Esophagus squamous epithelium (tissue), 4 donors: Measurements from ENCODE around the gene TMEM87B.

ENCODE experiments used
- POLR2A ChIP-seq, 4 donors: fragments of 450-650 bp; IDR thresholded peaks; one replicate each; pipeline ENCODE4 v1.6.1; 2017; ENCODE audit warnings: antibody characterized with exemption in 4 of 4, mild to moderate bottlenecking in 4 of 4, moderate library complexity in 3 of 4
- TF ChIP-seq, protein P1 (sequence below), 6 experiments: fragments of 450-650 bp in 4 of 6; fragments of 200-600 bp in 2 of 6; sonication (generic) in 2 of 6; IDR thresholded peaks; one replicate each; pipeline ENCODE4 v1.5.1; 2016 to 2019; ENCODE audit warnings: antibody characterized with exemption in 6 of 6, mild to moderate bottlenecking in 4 of 6, moderate library complexity in 4 of 6

DNA sequence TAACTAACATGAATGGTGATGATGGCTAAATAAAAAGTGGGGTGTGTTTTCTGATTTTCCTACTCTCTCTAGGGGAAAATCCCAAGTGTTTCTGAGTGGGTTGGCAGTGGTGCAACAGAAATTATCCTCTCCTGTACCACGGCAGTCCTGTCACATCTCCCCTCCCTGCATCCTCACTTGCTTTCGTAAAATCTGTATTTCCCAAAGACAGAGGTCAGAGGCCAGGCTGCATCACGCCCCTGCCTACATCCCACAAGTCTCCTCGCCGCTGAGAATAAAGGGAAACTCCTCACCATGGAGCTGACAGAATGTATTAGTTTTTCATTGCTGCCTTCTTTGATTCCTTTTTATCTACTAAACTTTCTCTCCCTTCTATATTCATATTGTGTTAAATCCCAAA lies 96.2 kb downstream of the TMEM87B start:
- TF ChIP-seq, protein P1, sequence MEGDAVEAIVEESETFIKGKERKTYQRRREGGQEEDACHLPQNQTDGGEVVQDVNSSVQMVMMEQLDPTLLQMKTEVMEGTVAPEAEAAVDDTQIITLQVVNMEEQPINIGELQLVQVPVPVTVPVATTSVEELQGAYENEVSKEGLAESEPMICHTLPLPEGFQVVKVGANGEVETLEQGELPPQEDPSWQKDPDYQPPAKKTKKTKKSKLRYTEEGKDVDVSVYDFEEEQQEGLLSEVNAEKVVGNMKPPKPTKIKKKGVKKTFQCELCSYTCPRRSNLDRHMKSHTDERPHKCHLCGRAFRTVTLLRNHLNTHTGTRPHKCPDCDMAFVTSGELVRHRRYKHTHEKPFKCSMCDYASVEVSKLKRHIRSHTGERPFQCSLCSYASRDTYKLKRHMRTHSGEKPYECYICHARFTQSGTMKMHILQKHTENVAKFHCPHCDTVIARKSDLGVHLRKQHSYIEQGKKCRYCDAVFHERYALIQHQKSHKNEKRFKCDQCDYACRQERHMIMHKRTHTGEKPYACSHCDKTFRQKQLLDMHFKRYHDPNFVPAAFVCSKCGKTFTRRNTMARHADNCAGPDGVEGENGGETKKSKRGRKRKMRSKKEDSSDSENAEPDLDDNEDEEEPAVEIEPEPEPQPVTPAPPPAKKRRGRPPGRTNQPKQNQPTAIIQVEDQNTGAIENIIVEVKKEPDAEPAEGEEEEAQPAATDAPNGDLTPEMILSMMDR (IDR thresholded peaks at IDR 0.05): no peak
- no peak for TF ChIP-seq POLR2A (IDR thresholded peaks at IDR 0.05)
